ENCODE data around the gene GPC5.

DNA sequence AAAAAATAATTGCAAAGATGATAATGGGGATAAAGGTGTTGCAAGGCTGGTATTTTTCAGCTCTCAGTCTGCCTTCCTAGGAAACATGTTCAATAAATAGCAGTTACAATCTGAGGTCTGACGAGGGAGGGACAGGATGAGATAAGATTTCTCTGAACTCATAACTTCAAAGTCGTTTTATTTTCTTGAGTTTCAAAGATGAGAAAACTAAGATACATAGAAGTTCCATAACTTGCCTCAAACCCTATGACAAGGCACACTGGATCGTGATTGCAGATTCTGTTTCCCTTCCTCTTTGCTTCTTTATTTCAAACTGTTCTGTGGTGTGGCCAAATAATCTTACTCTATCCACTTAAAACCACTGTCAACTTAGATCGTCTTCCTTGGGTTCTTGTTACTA lies 327.2 kb downstream of the GPC5 start:
- TF ChIP-seq, protein P1, sequence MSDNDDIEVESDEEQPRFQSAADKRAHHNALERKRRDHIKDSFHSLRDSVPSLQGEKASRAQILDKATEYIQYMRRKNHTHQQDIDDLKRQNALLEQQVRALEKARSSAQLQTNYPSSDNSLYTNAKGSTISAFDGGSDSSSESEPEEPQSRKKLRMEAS (IDR thresholded peaks at IDR 0.05), result no peak
- TF ChIP-seq, protein P2, sequence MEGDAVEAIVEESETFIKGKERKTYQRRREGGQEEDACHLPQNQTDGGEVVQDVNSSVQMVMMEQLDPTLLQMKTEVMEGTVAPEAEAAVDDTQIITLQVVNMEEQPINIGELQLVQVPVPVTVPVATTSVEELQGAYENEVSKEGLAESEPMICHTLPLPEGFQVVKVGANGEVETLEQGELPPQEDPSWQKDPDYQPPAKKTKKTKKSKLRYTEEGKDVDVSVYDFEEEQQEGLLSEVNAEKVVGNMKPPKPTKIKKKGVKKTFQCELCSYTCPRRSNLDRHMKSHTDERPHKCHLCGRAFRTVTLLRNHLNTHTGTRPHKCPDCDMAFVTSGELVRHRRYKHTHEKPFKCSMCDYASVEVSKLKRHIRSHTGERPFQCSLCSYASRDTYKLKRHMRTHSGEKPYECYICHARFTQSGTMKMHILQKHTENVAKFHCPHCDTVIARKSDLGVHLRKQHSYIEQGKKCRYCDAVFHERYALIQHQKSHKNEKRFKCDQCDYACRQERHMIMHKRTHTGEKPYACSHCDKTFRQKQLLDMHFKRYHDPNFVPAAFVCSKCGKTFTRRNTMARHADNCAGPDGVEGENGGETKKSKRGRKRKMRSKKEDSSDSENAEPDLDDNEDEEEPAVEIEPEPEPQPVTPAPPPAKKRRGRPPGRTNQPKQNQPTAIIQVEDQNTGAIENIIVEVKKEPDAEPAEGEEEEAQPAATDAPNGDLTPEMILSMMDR (IDR thresholded peaks at IDR 0.05; ENCODE audit: control extremely low read depth in 1 of 3, insufficient read depth in 1 of 3, low read depth in 1 of 3, low read length in 3 of 3), result no peak
- TF ChIP-seq RNF2 (IDR thresholded peaks at IDR 0.05; ENCODE audit: borderline replicate concordance, low read depth, low read length, missing control alignments, poor library complexity, severe bottlenecking), result no peak
- TF ChIP-seq, protein P3, sequence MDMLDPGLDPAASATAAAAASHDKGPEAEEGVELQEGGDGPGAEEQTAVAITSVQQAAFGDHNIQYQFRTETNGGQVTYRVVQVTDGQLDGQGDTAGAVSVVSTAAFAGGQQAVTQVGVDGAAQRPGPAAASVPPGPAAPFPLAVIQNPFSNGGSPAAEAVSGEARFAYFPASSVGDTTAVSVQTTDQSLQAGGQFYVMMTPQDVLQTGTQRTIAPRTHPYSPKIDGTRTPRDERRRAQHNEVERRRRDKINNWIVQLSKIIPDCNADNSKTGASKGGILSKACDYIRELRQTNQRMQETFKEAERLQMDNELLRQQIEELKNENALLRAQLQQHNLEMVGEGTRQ (IDR thresholded peaks at IDR 0.05; ENCODE audit: low read length), result no peak

All from H1 (cell line).